Stimulated activated naive B cell treated with anti-CD40 and anti-IgM and Interleukin-4, amounts not matched to agents 10 μg/mL and 1 μg/mL and 100 μg/mL, for 72 hours (primary cell): ENCODE data around the gene TNNI3K.

ENCODE experiments used
- ATAC-seq, 2 donors: fragments of 150-1000 bp; cut with Tn5 transposase; replicated peaks; 2 replicates each; pipeline ENCODE4 v1.10.0; 2021; ENCODE audit warnings: moderate library complexity in 1 of 2
- DNase-seq: peaks from one replicate; pipeline ENCODE4 v3.0.0; 2021
- H3K27ac Mint-ChIP-seq: one replicate; pipeline ENCODE4 v1.8.0; 2022; ENCODE audit warnings: mild to moderate bottlenecking, mixed read lengths
- H3K27me3 Mint-ChIP-seq, 2 donors: one replicate each; pipeline ENCODE4 v1.8.0; 2022; ENCODE audit warnings: mixed read lengths in 2 of 2
- H3K36me3 Mint-ChIP-seq, 2 donors: one replicate each; pipeline ENCODE4 v1.8.0; 2022; ENCODE audit warnings: mixed read lengths in 2 of 2, mild to moderate bottlenecking in 1 of 2
- H3K4me1 Mint-ChIP-seq, 2 donors: one replicate each; pipeline ENCODE4 v1.8.0; 2022; ENCODE audit warnings: mixed read lengths in 2 of 2, mild to moderate bottlenecking in 1 of 2
- H3K4me3 Mint-ChIP-seq, 2 donors: one replicate each; pipeline ENCODE4 v1.8.0; 2022; ENCODE audit warnings: mild to moderate bottlenecking in 2 of 2, mixed read lengths in 2 of 2, moderate library complexity in 1 of 2
- H3K9me3 Mint-ChIP-seq, 2 donors: one replicate each; pipeline ENCODE4 v1.8.0; 2022; ENCODE audit warnings: mixed read lengths in 2 of 2, mild to moderate bottlenecking in 1 of 2

The TNNI3K gene

GRCh38 chr1:74425676-74426075, 190.5 kb downstream of the TNNI3K start:
- Mint-ChIP-seq H3K27ac (no peak overlapping the region), H3K4me1 (no peaks in the 10 kb centered on the region), H3K9me3 (peaks cover 0 to 4% of the 10 kb centered on the region in 2 donors), H3K27me3 (no peaks in the 10 kb centered on the region), H3K4me3 (no peak overlapping the region), H3K36me3 (no peaks in the 10 kb centered on the region)
- DNase-seq (no peak), ATAC-seq (no peak)

GRCh38 chr1:74426208-74426937, 191.2 kb downstream of the TNNI3K start:
- DNase-seq = no peak
- Mint-ChIP-seq H3K9me3 (peaks cover 0 to 4% of the 10 kb centered on the region in 2 donors), H3K4me3 (no peak overlapping the region), H3K27me3 (no peaks in the 10 kb centered on the region), H3K4me1 (no peaks in the 10 kb centered on the region), H3K27ac (no peak overlapping the region), H3K36me3 (no peaks in the 10 kb centered on the region)
- ATAC-seq = no peak

GRCh38 chr1:74427681-74428080, 192.5 kb downstream of the TNNI3K start:
- Mint-ChIP-seq H3K9me3 (peaks cover 0 to 4% of the 10 kb centered on the region in 2 donors), H3K27ac (no peak overlapping the region), H3K4me1 (no peaks in the 10 kb centered on the region), H3K4me3 (no peak overlapping the region), H3K36me3 (no peaks in the 10 kb centered on the region), H3K27me3 (no peaks in the 10 kb centered on the region)
- DNase-seq (no peak), ATAC-seq (no peak)

- Mint-ChIP-seq H3K36me3 (no peaks in the 10 kb centered on the region), H3K27ac (no peak overlapping the region), H3K4me1 (no peaks in the 10 kb centered on the region), H3K27me3 (no peaks in the 10 kb centered on the region), H3K4me3 (no peak overlapping the region), H3K9me3 (no peaks in the 10 kb centered on the region)
- DNase-seq = no peak
- ATAC-seq = no peak
Observed at GRCh38 chr1:74429580-74429979, 194.4 kb downstream of the TNNI3K start.

GRCh38 chr1:74430342-74430934, 195.3 kb downstream of the TNNI3K start:
- DNase-seq = no peak
- Mint-ChIP-seq H3K27me3 (no peaks in the 10 kb centered on the region), H3K4me1 (no peaks in the 10 kb centered on the region), H3K9me3 (no peaks in the 10 kb centered on the region), H3K36me3 (no peaks in the 10 kb centered on the region), H3K27ac (no peak overlapping the region), H3K4me3 (no peak overlapping the region)
- no peak for ATAC-seq

GRCh38 chr1:74431531-74431930, 196.3 kb downstream of the TNNI3K start:
- no peak for DNase-seq
- H3K27me3 Mint-ChIP-seq = no peaks in the 10 kb centered on the region
- no peaks in the 10 kb centered on the region for H3K4me1 Mint-ChIP-seq
- no peaks in the 10 kb centered on the region for H3K9me3 Mint-ChIP-seq
- H3K4me3 Mint-ChIP-seq = no peak overlapping the region
- no peak for ATAC-seq
- H3K36me3 Mint-ChIP-seq = no peaks in the 10 kb centered on the region
- H3K27ac Mint-ChIP-seq = no peak overlapping the region

GRCh38 chr1:74432325-74432724, 197.1 kb downstream of the TNNI3K start:
- no peak overlapping the region for H3K4me3 Mint-ChIP-seq
- H3K9me3 Mint-ChIP-seq = no peaks in the 10 kb centered on the region
- H3K36me3 Mint-ChIP-seq = no peaks in the 10 kb centered on the region
- DNase-seq (no peak), ATAC-seq (no peak)
- no peaks in the 10 kb centered on the region for H3K4me1 Mint-ChIP-seq
- no peaks in the 10 kb centered on the region for H3K27me3 Mint-ChIP-seq
- H3K27ac Mint-ChIP-seq = no peak overlapping the region

GRCh38 chr1:74434321-74434720, 199.1 kb downstream of the TNNI3K start:
- no peaks in the 10 kb centered on the region for H3K27me3 Mint-ChIP-seq
- no peak overlapping the region for H3K4me3 Mint-ChIP-seq
- ATAC-seq = no peak
- no peaks in the 10 kb centered on the region for H3K36me3 Mint-ChIP-seq
- no peak overlapping the region for H3K27ac Mint-ChIP-seq
- no peak for DNase-seq
- H3K9me3 Mint-ChIP-seq = no peaks in the 10 kb centered on the region
- no peaks in the 10 kb centered on the region for H3K4me1 Mint-ChIP-seq

- H3K4me1 Mint-ChIP-seq = no peaks in the 10 kb centered on the region
- H3K36me3 Mint-ChIP-seq = no peaks in the 10 kb centered on the region
- no peak overlapping the region for H3K27ac Mint-ChIP-seq
- DNase-seq (no peak), ATAC-seq (no peak)
- no peaks in the 10 kb centered on the region for H3K27me3 Mint-ChIP-seq
- peaks cover 0 to 1% of the 10 kb centered on the region in 2 donors for H3K9me3 Mint-ChIP-seq
- H3K4me3 Mint-ChIP-seq = no peak overlapping the region
Observed at GRCh38 chr1:74436078-74436477, 200.9 kb downstream of the TNNI3K start.

GRCh38 chr1:74437035-74437434, 201.8 kb downstream of the TNNI3K start:
- H3K27ac Mint-ChIP-seq = no peak overlapping the region
- ATAC-seq (no peak), DNase-seq (no peak)
- no peaks in the 10 kb centered on the region for H3K36me3 Mint-ChIP-seq
- H3K27me3 Mint-ChIP-seq = no peaks in the 10 kb centered on the region
- H3K4me3 Mint-ChIP-seq = no peak overlapping the region
- peaks cover 0 to 1% of the 10 kb centered on the region in 2 donors for H3K9me3 Mint-ChIP-seq
- H3K4me1 Mint-ChIP-seq = no peaks in the 10 kb centered on the region

GRCh38 chr1:74452035-74452434, 216.8 kb downstream of the TNNI3K start:
- DNase-seq = no peak
- Mint-ChIP-seq H3K4me1 (no peaks in the 10 kb centered on the region), H3K36me3 (no peaks in the 10 kb centered on the region), H3K27me3 (no peaks in the 10 kb centered on the region), H3K9me3 (peaks cover 4 to 5% of the 10 kb centered on the region in 2 donors), H3K27ac (no peak overlapping the region), H3K4me3 (no peak overlapping the region)
- ATAC-seq = no peak

- ATAC-seq (no peak), DNase-seq (no peak)
- no peak overlapping the region for H3K27ac Mint-ChIP-seq
- no peaks in the 10 kb centered on the region for H3K36me3 Mint-ChIP-seq
- peaks cover 4 to 5% of the 10 kb centered on the region in 2 donors for H3K9me3 Mint-ChIP-seq
- H3K4me3 Mint-ChIP-seq = no peak overlapping the region
- H3K27me3 Mint-ChIP-seq = no peaks in the 10 kb centered on the region
- no peaks in the 10 kb centered on the region for H3K4me1 Mint-ChIP-seq
Observed at GRCh38 chr1:74453277-74453676, 218.1 kb downstream of the TNNI3K start.

- H3K4me3 Mint-ChIP-seq = no peak overlapping the region
- H3K27me3 Mint-ChIP-seq = no peaks in the 10 kb centered on the region
- peaks cover 3 to 4% of the 10 kb centered on the region in 2 donors for H3K9me3 Mint-ChIP-seq
- H3K4me1 Mint-ChIP-seq = no peaks in the 10 kb centered on the region
- DNase-seq (no peak), ATAC-seq (no peak)
- no peak overlapping the region for H3K27ac Mint-ChIP-seq
- H3K36me3 Mint-ChIP-seq = no peaks in the 10 kb centered on the region
Observed at GRCh38 chr1:74455390-74455789, 220.2 kb downstream of the TNNI3K start.

GRCh38 chr1:74457253-74457652, 222.1 kb downstream of the TNNI3K start:
- H3K27me3 Mint-ChIP-seq = no peaks in the 10 kb centered on the region
- no peaks in the 10 kb centered on the region for H3K36me3 Mint-ChIP-seq
- no peak overlapping the region for H3K27ac Mint-ChIP-seq
- no peaks in the 10 kb centered on the region for H3K4me1 Mint-ChIP-seq
- ATAC-seq = no peak
- DNase-seq = no peak
- H3K4me3 Mint-ChIP-seq = no peak overlapping the region
- H3K9me3 Mint-ChIP-seq = no peaks in the 10 kb centered on the region

GRCh38 chr1:74463333-74463988, 228.3 kb downstream of the TNNI3K start:
- Mint-ChIP-seq H3K36me3 (no peaks in the 10 kb centered on the region), H3K4me1 (no peaks in the 10 kb centered on the region), H3K9me3 (no peaks in the 10 kb centered on the region), H3K27me3 (no peaks in the 10 kb centered on the region), H3K4me3 (no peak overlapping the region), H3K27ac (no peak overlapping the region)
- DNase-seq = no peak
- ATAC-seq = no peak
